GM19025 (cell line): Measurements from ENCODE around the gene DDX56.
"Not testable (repeated sequence)": the region's sequence is repeated elsewhere in the genome, so short reads cannot be mapped to it uniquely, and the experiment has no call there.

Experiments used
- ATAC-seq: cut with Tn5 transposase; IDR thresholded peaks from one replicate; pipeline ENCODE4 v1.9.1; 2021; ENCODE audit warnings: mild to moderate bottlenecking, low read depth, moderate library complexity; ENCODE audit not compliant: unreplicated experiment

Gene DDX56

DNA sequence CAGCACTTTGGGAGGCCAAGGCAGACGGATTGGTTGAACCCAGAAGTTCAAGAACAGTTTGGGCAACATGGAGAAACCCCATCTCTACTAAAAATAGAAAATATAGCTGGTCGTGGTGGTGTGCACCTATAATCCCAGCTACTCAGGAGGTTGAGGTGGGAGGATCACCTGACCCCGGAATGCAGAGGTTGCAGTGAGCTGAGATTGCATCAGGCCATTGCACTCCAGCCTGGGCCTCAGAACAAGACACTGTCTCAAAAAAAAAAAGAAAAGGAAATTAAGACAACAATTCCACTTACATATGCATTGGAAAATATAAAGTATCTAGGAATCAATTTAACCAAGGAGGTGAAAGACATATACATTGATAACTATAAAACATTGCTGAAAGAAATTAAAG is 25.5 kb upstream of the DDX56 start:
- ATAC-seq: no peak

DNA sequence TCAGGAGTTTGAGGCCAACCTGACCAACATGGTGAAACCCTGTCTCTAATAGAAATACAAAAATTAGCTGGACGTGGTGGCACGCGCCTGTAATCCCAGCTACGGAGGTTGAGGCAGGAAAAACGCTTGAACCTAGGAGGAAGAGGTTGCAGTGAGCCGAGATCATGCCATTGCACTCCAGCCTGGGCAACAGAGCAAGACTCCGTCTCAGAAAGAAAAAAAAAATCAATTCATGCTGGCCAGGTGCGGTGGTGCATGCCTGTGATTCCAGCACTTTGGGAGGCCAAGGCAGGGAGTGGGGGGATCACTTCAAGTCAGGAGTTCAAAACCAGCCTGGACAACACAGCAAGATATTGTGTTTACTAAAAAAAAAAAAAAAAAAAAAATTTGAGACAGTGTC is 23.5 kb upstream of the DDX56 start:
- ATAC-seq: not testable (repeated sequence)

DNA sequence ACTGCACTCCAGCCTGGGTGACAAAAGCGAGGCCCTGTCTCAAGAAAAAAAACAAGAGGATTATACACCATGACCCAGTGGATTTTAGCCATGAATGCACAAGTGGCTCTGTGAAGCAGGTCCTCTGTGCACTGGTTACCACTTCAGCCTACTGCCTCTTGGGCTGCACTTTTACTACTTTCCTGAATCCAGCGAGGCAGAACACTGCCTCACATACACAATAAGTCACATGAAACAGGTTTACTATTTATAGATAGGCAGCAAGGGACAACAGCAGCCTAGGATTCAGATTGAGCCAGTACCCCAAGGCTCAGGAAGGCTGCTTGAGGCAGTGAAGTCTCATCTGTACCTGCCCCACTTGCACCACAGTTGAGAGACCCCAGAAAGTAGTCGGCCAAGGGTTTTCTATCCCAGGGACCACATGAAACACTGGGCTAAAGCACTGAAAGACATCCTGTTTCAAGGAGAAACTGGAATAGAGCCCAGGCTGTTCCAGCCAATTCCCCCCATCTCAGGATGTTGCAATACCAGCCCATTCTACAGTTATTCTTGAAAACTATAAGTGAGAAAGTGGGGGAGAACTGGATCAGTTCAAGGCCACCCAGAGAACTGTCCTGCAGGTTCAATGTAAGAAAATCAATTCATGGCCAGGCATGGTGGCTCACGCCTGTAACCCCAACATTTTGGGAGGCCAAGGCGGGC is 22.4 kb upstream of the DDX56 start:
- ATAC-seq: no peak

DNA sequence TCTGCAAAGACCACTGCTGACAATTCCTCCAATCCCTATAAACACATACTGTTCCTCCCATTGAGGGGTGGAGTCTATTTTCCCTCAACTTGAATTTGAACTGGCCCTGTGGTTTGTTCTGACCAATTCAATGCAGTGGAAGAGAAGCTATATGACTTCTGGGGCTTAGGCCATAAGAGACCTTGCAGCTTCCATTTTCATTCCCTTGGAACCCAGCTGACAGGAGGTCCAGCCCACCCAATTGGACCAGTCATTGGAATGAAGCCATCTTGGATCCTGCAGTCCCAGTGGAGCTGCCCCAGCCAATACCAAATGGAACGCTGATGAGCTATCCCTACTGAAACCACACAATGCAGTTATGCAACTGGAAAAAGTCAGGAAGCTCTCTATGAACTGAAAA is 17.2 kb upstream of the DDX56 start:
- no peak for ATAC-seq

DNA sequence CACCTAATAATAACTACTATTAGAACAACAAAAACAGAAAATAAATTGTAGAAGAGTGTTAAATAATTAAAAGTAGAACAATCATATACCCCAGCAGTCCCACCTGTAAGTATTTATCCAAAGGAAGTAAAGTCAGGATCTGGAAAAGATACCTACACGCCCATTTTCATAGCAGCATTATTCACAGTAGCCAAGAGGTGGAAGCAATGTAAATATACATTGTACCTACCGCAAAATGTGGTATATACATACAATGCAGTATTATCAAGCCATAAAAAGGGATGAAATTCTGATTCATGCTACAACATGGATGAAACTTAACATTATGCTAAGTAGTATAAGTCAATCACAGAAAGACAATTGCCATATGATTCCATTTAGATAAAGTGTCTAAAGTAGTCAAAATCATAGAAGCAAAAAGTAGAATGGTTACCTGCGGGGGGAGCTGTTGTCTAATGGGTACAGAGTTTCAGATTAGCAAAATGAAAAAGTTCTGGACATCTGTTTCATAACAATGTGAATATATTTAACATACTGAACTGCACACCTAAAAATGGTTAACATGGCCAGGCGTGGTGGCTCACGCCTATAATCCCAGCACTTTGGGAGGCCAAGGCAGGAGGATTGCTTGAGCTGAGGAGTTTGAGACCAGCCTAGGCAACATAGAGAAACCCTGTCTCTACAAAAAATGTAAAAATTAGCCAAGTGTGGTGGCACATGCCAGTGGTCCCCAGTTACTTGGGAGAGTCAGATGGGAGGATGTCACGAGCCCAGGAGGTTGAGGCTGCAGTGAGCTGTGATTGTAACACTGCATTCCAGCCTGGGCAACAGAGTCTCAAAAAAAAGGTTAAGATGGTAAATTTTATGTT is 14.4 kb upstream of the DDX56 start:
- no peak for ATAC-seq

DNA sequence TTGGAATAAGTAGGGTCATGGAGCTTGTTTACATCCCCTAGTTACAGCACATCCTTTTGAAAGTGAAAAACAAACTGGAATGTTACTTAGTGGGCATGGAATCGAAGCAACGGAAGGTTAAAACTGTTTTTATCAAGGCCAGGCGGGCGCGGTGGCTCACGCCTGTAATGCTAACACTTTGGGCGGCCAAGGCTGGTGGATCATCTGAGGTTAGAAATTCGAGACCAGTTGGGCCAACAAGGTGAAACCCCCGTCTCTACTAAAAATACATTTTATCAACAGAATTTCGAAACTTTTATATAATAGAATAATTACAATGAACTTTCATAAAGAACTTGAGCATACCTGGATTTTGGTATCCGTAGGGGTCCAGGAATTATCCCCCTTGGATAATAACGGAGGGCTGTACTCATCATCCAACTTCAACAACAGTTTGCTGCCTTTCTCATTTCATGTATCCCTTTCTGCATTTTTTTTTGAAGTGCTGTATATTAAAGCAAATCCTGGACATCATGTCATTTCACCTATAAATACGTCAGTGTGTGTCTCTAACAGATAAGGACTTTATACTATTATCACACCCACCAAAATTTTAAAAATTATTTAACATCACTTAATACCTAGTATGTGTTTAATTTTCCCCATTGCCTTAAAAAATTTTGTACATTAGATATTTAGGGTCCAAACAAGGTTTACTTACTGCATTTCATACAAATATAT is 9.6 kb upstream of the DDX56 start:
- no peak for ATAC-seq

DNA sequence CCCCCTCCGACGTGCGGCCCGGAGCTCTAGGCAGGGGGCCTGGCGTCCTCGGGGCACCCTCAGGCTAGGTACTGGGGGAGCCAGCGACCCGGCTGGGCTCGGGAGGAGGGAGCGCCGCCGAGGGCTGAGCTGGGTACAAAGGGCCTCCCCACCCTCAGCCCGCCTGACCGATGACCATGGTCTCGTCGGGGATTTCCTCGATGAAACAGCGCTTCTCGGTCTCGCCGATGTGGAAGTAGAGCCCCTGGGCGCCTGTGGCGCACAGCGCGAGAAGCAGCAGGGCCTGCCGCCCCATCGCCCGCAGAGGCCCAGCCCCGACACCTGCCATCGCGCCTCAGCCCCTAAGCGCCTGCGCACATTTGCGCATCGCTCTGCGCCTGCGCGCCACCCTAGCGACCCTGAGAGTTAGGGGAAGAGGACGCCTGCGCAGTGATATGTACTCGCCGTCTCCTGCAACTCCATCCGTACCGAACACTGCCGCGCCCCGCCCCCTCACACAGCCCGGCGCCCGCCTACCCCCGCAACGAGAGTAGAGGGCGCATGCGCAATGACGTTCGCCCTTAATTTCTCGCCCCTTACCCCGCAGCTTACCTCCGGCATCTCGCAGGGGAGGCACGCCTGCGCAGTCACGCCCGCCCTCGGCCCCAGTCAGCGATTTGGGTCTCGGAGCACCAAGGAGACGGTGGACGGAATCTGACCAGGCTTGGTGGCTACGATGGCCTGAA is 8.3 kb upstream of the DDX56 start, which contains the start of gene TMED4:
Gene TMED4 (minus strand): TSS at position 353 of the 725 bp plus-strand sequence. CDS start 25 bp downstream, at position 328.
- peak; percentile 72 for ATAC-seq

DNA sequence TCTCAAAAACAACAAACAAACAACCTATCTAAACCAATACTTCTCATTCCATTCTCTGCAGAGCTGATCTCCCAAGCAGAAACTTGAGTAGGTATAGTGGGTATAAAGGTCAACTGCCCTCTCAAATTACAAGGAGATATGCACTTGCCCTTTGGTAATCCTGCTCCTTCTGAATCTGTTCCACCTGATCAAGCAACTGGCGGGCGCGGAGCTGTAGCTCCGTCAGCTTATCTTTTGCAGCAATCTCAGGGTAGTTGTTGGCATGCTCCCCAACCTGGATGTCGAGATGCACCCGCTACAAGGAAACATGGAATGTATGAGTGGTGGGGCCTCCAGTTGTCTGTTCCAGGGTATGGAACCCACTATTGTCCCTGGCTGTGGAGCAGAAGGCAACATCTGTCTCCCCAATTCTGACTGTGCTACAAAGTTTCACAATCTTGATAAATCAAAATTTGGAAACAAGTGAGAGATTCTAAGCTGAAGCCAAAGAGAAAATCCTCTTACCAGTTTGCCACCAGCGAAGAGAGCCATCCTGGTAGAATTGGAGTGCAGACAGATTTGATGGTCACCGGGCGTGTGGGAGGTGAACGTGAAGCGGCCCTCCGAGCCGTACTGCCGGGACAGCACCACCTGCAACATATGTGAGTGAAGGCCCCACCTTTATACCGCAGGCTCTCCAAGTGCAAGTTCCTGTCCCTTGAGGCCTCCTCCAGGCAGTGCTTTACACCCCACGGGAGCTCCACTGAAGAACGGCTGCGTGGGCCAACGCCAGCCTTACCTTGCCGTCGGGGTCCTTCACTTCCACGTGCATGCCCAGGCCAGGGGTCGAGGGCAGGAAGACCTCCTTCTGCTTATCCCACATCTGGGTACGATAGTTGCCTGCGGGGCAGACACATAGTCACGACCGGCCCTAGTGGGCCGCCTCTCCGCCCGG is 7.5 kb upstream of the DDX56 start:
- ATAC-seq: peak; percentile 19

DNA sequence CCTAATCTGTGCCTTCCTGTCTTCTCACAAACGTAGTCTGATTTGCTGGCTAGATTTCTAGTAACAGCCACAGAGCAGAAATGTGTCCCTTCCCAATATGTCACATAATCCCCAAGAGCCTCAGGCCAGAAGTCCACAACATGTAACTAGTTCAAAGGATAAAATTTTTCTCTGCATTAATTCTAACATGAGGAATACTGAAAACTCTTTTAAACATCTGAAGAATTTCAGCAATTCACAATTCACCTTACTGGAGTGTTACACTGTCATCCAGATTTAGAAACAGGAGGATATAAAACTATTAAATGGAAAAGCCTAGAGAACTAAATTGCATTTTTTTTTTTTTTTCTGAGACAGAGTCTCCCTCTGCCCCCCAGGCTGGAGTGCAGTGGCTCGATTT is 2.5 kb upstream of the DDX56 start:
- ATAC-seq: no peak

DNA sequence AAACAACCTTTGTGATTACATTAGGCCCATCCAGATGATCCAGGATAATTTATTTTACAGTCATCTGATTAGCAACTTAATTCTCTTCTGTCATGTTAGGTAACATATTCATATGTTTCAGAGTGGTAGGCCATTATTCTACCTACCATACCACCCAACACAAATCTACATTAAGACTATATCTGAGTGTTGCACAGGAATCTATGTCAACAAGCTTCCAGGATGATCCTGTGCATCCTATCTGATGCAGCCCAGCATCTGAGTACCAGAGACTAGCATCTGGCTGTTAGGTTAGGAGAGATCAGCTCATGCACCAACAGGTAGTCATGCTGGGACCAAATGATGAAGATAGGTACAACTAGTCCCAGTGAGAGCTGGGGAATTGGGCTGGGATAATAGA is 1.3 kb upstream of the DDX56 start:
- ATAC-seq: no peak

DNA sequence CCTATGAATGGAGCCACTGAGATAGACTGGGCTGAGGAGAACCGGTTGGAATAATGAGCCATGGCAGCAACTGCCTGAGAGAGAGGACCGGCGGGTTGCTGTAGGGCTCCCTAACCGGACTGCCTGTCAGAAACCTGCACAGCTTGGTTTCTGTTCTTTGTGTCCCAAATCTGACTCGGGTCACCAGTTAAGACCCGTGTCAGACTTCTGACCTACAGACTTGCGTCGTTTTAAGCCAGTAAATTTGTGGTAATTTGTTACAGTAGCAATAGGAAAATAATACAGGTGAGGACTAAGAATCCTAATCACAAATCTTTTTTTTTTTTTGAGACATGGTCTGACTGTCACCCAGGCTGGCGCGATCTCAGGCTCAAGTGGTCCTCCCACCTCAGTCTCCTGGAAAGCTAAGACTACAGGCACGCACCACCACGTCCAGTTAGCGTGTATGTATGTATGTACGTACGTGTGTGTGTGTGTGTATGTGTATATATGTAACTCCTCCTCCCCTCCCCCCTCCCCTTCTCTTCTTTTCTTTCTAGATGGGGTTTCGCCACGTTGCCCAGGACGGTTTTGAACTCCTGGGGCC is 672 bp upstream of the DDX56 start:
- no peak for ATAC-seq

DNA sequence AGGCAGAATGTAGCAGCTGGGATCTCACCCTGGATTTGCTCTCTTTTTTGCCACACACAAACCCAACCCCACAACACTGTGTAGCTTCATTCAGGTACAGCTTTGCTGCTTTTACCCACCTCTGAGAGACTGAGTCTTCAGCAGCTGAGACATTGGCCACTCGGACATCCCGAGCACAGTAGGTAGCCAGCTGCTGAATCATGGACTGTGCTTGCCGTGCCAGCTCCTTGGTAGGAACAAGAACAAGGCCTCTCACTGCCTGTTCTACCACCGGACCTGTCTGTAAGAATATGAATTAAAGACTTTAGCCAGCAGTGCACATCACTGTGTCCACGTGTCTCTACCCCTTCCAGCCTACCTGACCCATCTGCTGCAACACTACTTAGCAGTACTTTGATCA is 937 bp downstream of the DDX56 start:
- ATAC-seq: no peak

DNA sequence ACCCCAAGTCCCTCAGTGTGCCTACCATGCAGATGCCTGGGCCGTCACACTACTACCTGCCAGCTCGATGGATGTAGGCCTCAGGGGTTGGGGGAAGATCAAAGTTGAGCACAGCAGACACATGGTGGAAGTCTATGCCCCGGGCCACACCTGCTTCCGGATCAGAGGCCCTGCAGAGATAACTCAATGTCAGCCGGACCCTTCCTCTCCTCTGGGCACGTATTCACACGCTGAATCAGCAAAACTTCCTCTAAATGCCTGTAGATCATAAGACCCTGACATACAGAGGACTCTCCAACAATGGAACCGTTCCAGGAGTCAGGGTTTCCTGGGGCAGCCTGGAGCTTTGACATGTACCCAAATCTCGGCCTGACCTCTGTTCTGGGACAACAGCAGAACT is 3.7 kb downstream of the DDX56 start:
- ATAC-seq: no peak

DNA sequence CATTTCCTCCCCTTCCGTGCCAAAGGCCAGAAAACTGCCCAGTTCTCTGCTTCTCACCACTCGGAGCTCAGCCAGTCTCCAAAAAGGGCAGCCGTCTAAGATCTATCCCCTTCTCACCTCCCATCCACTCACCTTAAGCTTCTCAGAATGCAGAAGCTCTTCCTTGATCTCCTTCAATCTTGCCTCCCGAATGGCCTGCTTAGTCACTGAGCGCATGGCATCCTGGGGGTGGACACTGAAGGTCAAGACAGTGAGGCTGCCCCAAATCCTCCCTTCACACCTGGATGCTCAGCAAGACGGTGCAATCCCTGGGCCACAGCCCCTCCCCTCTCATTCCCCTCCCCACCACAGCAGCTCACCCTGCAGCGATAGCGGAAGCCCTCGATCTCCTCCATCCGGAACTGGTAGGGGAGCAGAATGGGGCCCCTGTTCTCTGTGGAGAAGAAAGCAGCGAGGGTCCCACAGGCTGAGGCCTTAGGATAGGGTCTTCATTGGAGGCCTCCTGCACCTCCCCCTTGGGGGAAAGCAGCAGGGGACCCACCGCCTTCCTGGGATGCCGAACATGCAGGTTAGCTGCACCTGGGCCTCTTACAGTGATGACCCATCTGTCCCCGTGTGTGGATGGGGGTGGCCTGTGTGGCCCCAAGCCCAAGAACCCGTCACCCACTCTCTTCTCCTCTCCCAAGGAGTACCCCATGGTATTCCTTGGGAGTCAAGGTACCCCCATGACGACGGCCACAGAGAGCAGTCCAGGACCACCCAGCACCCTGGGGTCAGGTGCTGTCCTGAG is 4.7 kb downstream of the DDX56 start:
- no peak for ATAC-seq

DNA sequence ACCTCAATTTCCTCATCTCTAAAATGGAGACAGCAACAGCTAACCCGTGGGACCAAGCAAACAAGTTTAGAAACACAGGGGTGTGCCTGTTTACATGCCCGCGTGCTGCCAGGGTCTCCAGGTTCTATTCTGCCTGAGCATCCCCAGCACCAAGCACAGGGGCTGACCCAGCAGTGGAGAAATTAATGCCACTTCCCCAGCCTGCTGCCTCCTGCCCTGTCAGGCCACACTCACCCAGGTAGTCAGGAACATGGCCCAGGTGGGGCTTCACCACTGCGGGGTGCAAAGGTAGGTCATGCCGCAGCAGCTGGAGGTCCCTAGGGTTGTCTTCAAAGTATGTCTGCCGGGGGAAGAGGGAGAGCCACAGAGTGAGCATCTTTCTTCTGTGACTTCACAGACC is 5.8 kb downstream of the DDX56 start:
- no peak for ATAC-seq

DNA sequence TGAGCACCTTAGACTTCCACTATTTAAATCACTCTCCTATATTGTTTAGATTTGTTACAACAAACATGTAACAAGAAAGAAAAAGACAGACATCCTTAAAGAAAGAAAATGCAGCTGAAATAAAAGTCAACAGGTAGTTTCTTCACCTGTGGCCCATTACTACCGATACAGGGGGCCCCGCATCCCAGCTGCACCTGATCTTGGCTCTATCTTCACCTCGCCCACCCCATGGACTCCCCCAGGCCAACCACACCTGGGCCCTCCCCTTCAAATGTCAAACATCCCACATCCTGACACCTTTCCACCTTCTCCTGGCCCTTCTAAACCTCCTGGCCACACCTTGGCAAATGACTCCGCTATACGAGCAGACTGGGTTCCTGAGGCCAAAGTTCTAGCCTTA is 7.0 kb downstream of the DDX56 start:
- no peak for ATAC-seq

DNA sequence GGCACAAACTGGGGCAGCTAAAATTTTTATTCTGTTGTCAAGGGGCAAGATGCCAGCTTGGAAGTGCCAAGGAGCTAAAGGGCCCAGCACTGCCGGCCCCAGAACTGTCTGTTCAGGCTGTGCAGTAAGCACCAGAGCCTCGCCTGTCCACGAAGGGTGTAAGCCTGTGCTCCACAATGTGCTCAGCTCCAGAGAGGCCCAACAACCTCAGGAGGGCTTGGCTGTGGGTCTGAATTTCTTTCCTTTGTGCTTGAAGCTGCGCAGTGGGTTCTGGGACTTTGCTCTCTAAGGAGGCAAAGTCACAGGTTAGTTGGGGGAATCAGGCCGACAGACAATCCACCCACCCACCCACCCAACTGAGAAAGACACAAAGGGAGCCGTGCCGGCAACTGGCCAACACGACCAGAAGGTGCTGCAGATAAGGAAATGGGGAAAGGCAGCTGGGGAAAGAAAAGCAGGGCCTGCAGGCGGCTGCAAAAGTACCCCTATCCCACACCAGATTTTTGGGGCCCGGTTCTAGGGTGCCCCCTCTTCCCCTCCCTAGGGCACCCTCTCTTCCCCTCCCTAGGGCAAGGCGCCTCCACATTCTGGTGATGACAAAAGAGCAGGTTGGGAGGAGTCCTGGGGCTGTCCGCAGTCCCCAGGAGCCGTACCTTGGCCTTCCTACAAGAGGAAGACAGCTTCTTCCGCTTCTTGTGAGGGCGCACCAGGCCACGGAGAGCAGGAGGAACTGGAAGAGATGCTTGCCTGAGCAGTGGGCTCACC is 7.7 kb downstream of the DDX56 start:
- no peak for ATAC-seq
